ENCODE results near the gene RPL12.

DNA sequence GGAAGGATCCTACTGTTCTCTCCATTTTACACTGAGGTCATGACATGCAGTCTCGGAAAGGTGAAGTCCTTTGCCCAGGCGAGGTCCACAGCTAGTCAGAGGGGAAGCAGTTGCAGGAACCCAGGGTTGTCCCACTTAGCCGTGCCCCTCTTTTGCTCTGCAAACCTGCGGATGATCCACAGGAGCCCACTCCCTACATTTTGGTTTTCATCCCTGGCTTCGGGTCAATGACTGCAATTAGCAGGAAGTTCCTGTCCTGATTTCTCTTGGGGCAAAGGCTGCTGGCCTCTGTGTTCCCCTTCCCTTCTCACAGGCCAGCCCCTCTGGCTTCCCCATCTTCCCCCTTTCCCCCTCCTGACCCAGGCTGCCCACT, 52.9 kb downstream of the RPL12 start:
- TF ChIP-seq, protein P1, sequence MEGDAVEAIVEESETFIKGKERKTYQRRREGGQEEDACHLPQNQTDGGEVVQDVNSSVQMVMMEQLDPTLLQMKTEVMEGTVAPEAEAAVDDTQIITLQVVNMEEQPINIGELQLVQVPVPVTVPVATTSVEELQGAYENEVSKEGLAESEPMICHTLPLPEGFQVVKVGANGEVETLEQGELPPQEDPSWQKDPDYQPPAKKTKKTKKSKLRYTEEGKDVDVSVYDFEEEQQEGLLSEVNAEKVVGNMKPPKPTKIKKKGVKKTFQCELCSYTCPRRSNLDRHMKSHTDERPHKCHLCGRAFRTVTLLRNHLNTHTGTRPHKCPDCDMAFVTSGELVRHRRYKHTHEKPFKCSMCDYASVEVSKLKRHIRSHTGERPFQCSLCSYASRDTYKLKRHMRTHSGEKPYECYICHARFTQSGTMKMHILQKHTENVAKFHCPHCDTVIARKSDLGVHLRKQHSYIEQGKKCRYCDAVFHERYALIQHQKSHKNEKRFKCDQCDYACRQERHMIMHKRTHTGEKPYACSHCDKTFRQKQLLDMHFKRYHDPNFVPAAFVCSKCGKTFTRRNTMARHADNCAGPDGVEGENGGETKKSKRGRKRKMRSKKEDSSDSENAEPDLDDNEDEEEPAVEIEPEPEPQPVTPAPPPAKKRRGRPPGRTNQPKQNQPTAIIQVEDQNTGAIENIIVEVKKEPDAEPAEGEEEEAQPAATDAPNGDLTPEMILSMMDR (IDR thresholded peaks at IDR 0.05), result peak; percentile 3
- no peak for TF ChIP-seq EZH2 (IDR thresholded peaks at IDR 0.05; ENCODE audit: borderline replicate concordance, insufficient read depth, low read depth, low read length, poor library complexity, severe bottlenecking)
